Measurements from ENCODE around the gene NCKAP1. TPM values are rescaled to one million over a fixed set of nuclear protein-coding genes. Genes with fewer than 3 reads are reported as not detected.
A peak's percentile ranks its signal among the peaks of the same experiment; 100 is the strongest.
"Not testable (repeated sequence)": the region's sequence is repeated elsewhere in the genome, so short reads cannot be mapped to it uniquely, and the experiment has no call there.

Gene NCKAP1
- total RNA-seq, 1 donor = 167 TPM

- no peak overlapping the region for H3K4me3 ChIP-seq (ENCODE audit: low read depth, low read length)
- no peak for TF ChIP-seq CTCF (IDR thresholded peaks at IDR 0.05; ENCODE audit: insufficient read depth, low read length)
- no peak for DNase-seq (ENCODE audit: low read depth)
Measured at GRCh38 chr2:183021613-183022012, 16.6 kb downstream of the NCKAP1 start.

- no peak for DNase-seq (ENCODE audit: low read depth)
- no peak overlapping the region for H3K4me3 ChIP-seq (ENCODE audit: low read depth, low read length)
- no peak for TF ChIP-seq CTCF (IDR thresholded peaks at IDR 0.05; ENCODE audit: insufficient read depth, low read length)
Measured at GRCh38 chr2:183019718-183020442, 18.4 kb downstream of the NCKAP1 start.

GRCh38 chr2:183017845-183018244 lies 20.4 kb downstream of the NCKAP1 start:
- not testable (repeated sequence) for H3K4me3 ChIP-seq (ENCODE audit: low read depth, low read length); DNase-seq (ENCODE audit: low read depth)

GRCh38 chr2:183014005-183014404 lies 24.3 kb downstream of the NCKAP1 start:
- no peak for DNase-seq (ENCODE audit: low read depth)
- H3K4me3 ChIP-seq (ENCODE audit: low read depth, low read length) = no peak overlapping the region
- TF ChIP-seq CTCF (IDR thresholded peaks at IDR 0.05; ENCODE audit: insufficient read depth, low read length) = no peak

- TF ChIP-seq CTCF (IDR thresholded peaks at IDR 0.05; ENCODE audit: insufficient read depth, low read length) = no peak
Measured at GRCh38 chr2:183011743-183012142, 26.5 kb downstream of the NCKAP1 start.

GRCh38 chr2:183010112-183010511 lies 28.1 kb downstream of the NCKAP1 start:
- DNase-seq (ENCODE audit: low read depth) = peak; percentile 55
- H3K4me3 ChIP-seq (ENCODE audit: low read depth, low read length) = no peak overlapping the region
- TF ChIP-seq CTCF (IDR thresholded peaks at IDR 0.05; ENCODE audit: insufficient read depth, low read length) = no peak

More at GRCh38 chr2:183011743-183012142, 26.5 kb downstream of the NCKAP1 start:
- H3K4me3 ChIP-seq (ENCODE audit: low read depth, low read length) = no peak overlapping the region
- no peak for DNase-seq (ENCODE audit: low read depth)

GRCh38 chr2:183009249-183009899 lies 28.9 kb downstream of the NCKAP1 start:
- TF ChIP-seq CTCF (IDR thresholded peaks at IDR 0.05; ENCODE audit: insufficient read depth, low read length) = no peak
- H3K4me3 ChIP-seq (ENCODE audit: low read depth, low read length) = no peak overlapping the region
- no peak for DNase-seq (ENCODE audit: low read depth)
